Effector memory CD8-positive, alpha-beta T cell (primary cell): ENCODE measurements around the gene PGBD5.

Experiments used
- ATAC-seq: fragments of 150-1000 bp; cut with Tn5 transposase; replicated peaks from 2 replicates; pipeline ENCODE4 v1.10.0; 2021; ENCODE audit warnings: mild to moderate bottlenecking, moderate library complexity
- DNase-seq, 3 experiments: peaks; one replicate each; pipeline ENCODE4 v3.0.0; 2021
- H3K27ac Mint-ChIP-seq, 2 donors: one replicate each; pipeline ENCODE4 v1.8.0; 2022; ENCODE audit warnings: mild to moderate bottlenecking in 2 of 2, mixed read lengths in 2 of 2, moderate library complexity in 2 of 2
- H3K27me3 Mint-ChIP-seq, 2 donors: one replicate each; pipeline ENCODE4 v1.8.0; 2022; ENCODE audit warnings: mixed read lengths in 2 of 2
- H3K36me3 Mint-ChIP-seq: one replicate; pipeline ENCODE4 v1.8.0; 2022; ENCODE audit warnings: mild to moderate bottlenecking, moderate library complexity, mixed read lengths; ENCODE audit not compliant: insufficient read depth
- H3K4me1 Mint-ChIP-seq, 2 donors: one replicate each; pipeline ENCODE4 v1.8.0; 2022; ENCODE audit warnings: low read depth in 2 of 2, mixed read lengths in 2 of 2
- H3K4me3 Mint-ChIP-seq, 2 donors: one replicate each; pipeline ENCODE4 v1.8.0; 2022; ENCODE audit warnings: mild to moderate bottlenecking in 2 of 2, mixed read lengths in 2 of 2, moderate library complexity in 2 of 2
- H3K9me3 Mint-ChIP-seq, 2 donors: one replicate each; pipeline ENCODE4 v1.8.0; 2022; ENCODE audit warnings: mixed read lengths in 2 of 2

Gene PGBD5

GRCh38 chr1:230312676-230313075 is 113.5 kb downstream of the PGBD5 start:
- H3K9me3 Mint-ChIP-seq, result no peaks in the 10 kb centered on the region
- no peak overlapping the region for H3K27ac Mint-ChIP-seq
- peaks cover 3 to 4% of the 10 kb centered on the region in 2 donors for H3K4me1 Mint-ChIP-seq
- DNase-seq, result no peak
- H3K27me3 Mint-ChIP-seq, result peaks cover 12 to 41% of the 10 kb centered on the region in 2 donors
- no peak for ATAC-seq
- no peak overlapping the region for H3K4me3 Mint-ChIP-seq
- no peaks in the 10 kb centered on the region for H3K36me3 Mint-ChIP-seq

GRCh38 chr1:230310381-230311163 is 115.6 kb downstream of the PGBD5 start:
- H3K4me3 Mint-ChIP-seq, result no peak overlapping the region

DNA sequence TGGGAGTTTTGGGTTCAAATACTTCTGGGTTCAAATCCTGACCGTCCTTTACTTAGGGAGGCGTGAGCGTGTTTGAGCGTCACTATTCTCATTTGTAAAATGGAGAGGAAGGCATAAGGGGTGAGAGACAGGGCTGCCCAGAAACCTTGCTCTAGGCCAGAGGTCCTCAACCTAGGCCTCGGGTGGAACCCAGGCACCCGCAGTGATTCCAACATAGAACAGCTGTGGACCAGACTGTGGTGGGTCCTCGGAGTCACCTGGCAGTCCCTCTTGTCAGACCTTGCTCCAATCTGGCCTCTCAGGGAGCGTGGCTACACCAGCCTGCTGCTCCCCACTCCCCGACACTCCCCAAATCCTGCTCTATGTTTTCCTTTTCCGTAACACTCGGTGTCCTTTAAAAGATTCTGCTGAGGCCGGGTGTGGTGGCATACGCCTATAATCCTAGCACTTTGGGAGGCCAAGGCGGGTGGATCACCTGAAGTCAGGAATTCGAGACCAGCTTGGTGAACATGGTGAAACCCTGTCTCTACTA is 116.4 kb downstream of the PGBD5 start:
- DNase-seq, result no peak

More at GRCh38 chr1:230310381-230311163, 115.6 kb downstream of the PGBD5 start:
- Mint-ChIP-seq H3K4me1 (peaks cover 3 to 4% of the 10 kb centered on the region in 2 donors), H3K36me3 (no peaks in the 10 kb centered on the region), H3K27me3 (peaks cover 12 to 40% of the 10 kb centered on the region in 2 donors), H3K27ac (no peak overlapping the region), H3K9me3 (no peaks in the 10 kb centered on the region)
- ATAC-seq (peak; percentile 85), DNase-seq (peak; percentile 50 to 56 (median 54))

DNA sequence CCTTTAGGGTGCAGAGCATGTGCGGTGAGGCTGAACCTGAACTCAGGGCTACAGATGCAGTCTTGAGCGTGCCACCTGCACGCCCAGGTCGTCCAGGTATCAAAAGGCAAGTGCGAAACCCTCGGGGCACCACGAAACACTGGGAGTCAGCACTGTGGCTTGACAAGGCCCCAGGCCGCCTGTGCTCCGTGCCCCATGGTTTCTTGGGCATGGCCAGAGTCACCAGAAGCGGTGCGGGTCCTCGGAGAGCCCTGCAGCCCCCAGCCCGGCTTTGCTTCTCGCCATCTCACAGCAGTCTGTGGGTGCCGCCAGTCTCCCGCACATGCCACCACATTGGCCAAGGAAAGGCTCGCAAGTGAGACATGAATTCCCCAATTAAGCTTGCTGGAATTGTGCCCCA is 117.3 kb downstream of the PGBD5 start:
- H3K9me3 Mint-ChIP-seq, result no peaks in the 10 kb centered on the region
- no peak overlapping the region for H3K4me3 Mint-ChIP-seq
- H3K36me3 Mint-ChIP-seq, result no peaks in the 10 kb centered on the region
- ATAC-seq, result no peak
- peaks cover 3 to 4% of the 10 kb centered on the region in 2 donors for H3K4me1 Mint-ChIP-seq
- H3K27me3 Mint-ChIP-seq, result peaks cover 12 to 36% of the 10 kb centered on the region in 2 donors
- no peak for DNase-seq
- no peak overlapping the region for H3K27ac Mint-ChIP-seq

More for the DNA sequence above, 116.4 kb downstream of the PGBD5 start:
- Mint-ChIP-seq H3K4me1 (peaks cover 3 to 4% of the 10 kb centered on the region in 2 donors), H3K27ac (no peak overlapping the region), H3K4me3 (no peak overlapping the region), H3K9me3 (no peaks in the 10 kb centered on the region), H3K36me3 (no peaks in the 10 kb centered on the region), H3K27me3 (peaks cover 12 to 40% of the 10 kb centered on the region in 2 donors)
- no peak for ATAC-seq

DNA sequence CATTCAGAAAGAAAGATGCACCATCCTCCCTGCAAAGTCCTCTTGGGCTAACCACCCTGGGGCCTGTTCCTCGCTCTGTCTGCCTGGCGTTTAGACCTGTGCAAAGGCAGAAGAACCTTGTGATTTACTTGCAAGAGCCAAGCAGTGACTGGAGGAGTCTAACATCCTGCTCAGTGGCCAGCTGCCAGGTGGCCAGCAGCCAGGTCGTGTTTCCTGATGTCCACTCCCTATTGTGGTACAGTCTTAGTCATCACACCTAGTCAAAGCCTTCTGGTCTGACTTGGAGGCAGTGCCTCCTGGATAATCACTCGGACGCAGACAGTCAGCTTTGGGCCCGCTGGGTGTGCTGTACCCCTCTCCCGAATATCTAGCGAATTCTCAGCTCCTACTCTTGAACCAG is 118.1 kb downstream of the PGBD5 start:
- H3K36me3 Mint-ChIP-seq, result no peaks in the 10 kb centered on the region
- H3K27me3 Mint-ChIP-seq, result peaks cover 9 to 37% of the 10 kb centered on the region in 2 donors
- no peak overlapping the region for H3K27ac Mint-ChIP-seq
- H3K4me3 Mint-ChIP-seq, result no peak overlapping the region
- H3K9me3 Mint-ChIP-seq, result no peaks in the 10 kb centered on the region
- ATAC-seq (no peak), DNase-seq (no peak)
- peaks cover 3 to 4% of the 10 kb centered on the region in 2 donors for H3K4me1 Mint-ChIP-seq

- no peak overlapping the region for H3K4me3 Mint-ChIP-seq
- DNase-seq (no peak), ATAC-seq (no peak)
- no peaks in the 10 kb centered on the region for H3K36me3 Mint-ChIP-seq
- H3K9me3 Mint-ChIP-seq, result no peaks in the 10 kb centered on the region
- no peak overlapping the region for H3K27ac Mint-ChIP-seq
- H3K4me1 Mint-ChIP-seq, result peaks cover 3 to 4% of the 10 kb centered on the region in 2 donors
- peaks cover 5 to 39% of the 10 kb centered on the region in 2 donors for H3K27me3 Mint-ChIP-seq
Observed at GRCh38 chr1:230307213-230307612, 118.9 kb downstream of the PGBD5 start.

- DNase-seq (no peak), ATAC-seq (peak; percentile 33)
- Mint-ChIP-seq H3K4me3 (no peak overlapping the region), H3K9me3 (no peaks in the 10 kb centered on the region), H3K27ac (no peak overlapping the region), H3K36me3 (no peaks in the 10 kb centered on the region), H3K4me1 (peaks cover 3 to 4% of the 10 kb centered on the region in 2 donors), H3K27me3 (peaks cover 5 to 33% of the 10 kb centered on the region in 2 donors)
Observed at GRCh38 chr1:230306169-230306568, 120.0 kb downstream of the PGBD5 start.

DNA sequence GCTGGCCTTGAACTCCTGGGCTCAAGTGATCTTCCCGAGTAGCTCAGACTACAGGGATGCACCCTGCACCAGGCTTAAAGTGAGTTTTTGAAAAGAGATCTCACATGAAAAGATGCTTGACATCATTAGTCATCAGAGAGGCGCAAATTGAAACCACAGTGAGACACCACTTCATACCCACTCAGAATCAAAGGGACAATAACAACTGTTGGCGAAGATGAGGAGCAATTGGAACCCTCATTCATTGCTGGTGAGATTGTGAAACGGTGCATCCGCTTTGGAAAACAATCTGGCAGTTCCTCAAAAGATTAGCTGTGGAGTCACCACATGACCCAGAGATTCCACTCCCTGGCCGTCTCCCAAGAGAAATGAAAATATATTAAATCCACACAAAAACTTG is 122.3 kb downstream of the PGBD5 start:
- H3K27me3 Mint-ChIP-seq, result peaks cover 0 to 33% of the 10 kb centered on the region in 2 donors
- H3K27ac Mint-ChIP-seq, result no peak overlapping the region
- no peaks in the 10 kb centered on the region for H3K4me1 Mint-ChIP-seq
- ATAC-seq (no peak), DNase-seq (no peak)
- no peaks in the 10 kb centered on the region for H3K9me3 Mint-ChIP-seq
- H3K4me3 Mint-ChIP-seq, result no peak overlapping the region
- no peaks in the 10 kb centered on the region for H3K36me3 Mint-ChIP-seq

DNA sequence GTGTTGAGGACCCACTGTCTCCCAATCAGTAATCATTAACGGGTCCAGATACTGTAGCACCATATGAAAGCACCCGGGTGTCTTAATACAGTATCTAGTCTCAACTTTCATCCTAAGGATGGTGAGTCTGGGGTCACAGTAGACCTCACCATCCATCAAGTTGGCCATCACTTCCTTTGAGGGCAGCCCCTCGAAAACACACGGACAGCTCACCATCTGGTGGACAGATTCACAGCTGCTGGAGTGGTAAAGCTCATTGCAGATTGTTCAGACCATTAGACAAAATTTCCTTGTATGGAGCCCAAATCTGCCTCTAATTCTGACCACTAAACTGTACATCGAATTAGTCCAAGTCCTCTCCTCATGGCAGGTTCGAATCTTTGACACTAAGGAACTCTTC is 123.1 kb downstream of the PGBD5 start:
- Mint-ChIP-seq H3K27ac (no peak overlapping the region), H3K4me3 (no peak overlapping the region), H3K27me3 (peaks cover 0 to 33% of the 10 kb centered on the region in 2 donors), H3K4me1 (no peaks in the 10 kb centered on the region), H3K36me3 (no peaks in the 10 kb centered on the region), H3K9me3 (no peaks in the 10 kb centered on the region)
- DNase-seq (no peak), ATAC-seq (no peak)

- no peak for ATAC-seq
- H3K4me3 Mint-ChIP-seq, result no peak overlapping the region
- H3K9me3 Mint-ChIP-seq, result no peaks in the 10 kb centered on the region
- DNase-seq, result no peak
- H3K36me3 Mint-ChIP-seq, result no peaks in the 10 kb centered on the region
- H3K4me1 Mint-ChIP-seq, result no peaks in the 10 kb centered on the region
- no peak overlapping the region for H3K27ac Mint-ChIP-seq
- peaks cover 0 to 33% of the 10 kb centered on the region in 2 donors for H3K27me3 Mint-ChIP-seq
Observed at GRCh38 chr1:230301822-230302221, 124.3 kb downstream of the PGBD5 start.

DNA sequence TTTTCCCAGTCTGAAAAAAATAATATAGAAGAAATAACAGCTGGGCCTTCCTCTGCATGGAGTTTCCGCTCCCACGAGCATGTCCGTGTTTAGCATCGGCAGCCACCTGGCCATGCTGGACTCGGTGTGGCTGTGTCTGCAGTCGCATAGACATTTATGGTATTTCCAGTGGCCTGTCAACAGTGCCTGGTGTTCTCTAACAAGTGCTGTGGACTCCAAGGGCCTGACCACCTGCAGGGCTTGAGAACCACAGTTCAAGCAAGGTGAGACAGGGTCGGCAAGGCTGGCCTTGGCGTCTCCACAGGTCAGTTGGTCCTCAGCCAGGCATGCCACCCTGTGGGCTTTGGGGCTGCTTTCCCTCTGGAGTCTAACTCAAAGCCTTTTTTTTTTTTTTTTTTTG is 124.8 kb downstream of the PGBD5 start:
- H3K9me3 Mint-ChIP-seq, result no peaks in the 10 kb centered on the region
- no peak for DNase-seq
- H3K4me1 Mint-ChIP-seq, result no peaks in the 10 kb centered on the region
- no peaks in the 10 kb centered on the region for H3K36me3 Mint-ChIP-seq
- ATAC-seq, result no peak
- no peak overlapping the region for H3K27ac Mint-ChIP-seq
- H3K27me3 Mint-ChIP-seq, result peaks cover 0 to 33% of the 10 kb centered on the region in 2 donors
- H3K4me3 Mint-ChIP-seq, result no peak overlapping the region

GRCh38 chr1:230300322-230301301 is 125.5 kb downstream of the PGBD5 start:
- ATAC-seq (no peak), DNase-seq (no peak)
- no peak overlapping the region for H3K27ac Mint-ChIP-seq
- H3K9me3 Mint-ChIP-seq, result no peaks in the 10 kb centered on the region
- H3K36me3 Mint-ChIP-seq, result no peaks in the 10 kb centered on the region
- peaks cover 0 to 33% of the 10 kb centered on the region in 2 donors for H3K27me3 Mint-ChIP-seq
- no peak overlapping the region for H3K4me3 Mint-ChIP-seq
- no peaks in the 10 kb centered on the region for H3K4me1 Mint-ChIP-seq

- no peak overlapping the region for H3K4me3 Mint-ChIP-seq
- no peak overlapping the region for H3K27ac Mint-ChIP-seq
- H3K4me1 Mint-ChIP-seq, result no peaks in the 10 kb centered on the region
- no peak for ATAC-seq
- no peaks in the 10 kb centered on the region for H3K9me3 Mint-ChIP-seq
- H3K36me3 Mint-ChIP-seq, result no peaks in the 10 kb centered on the region
- DNase-seq, result no peak
- peaks cover 0 to 43% of the 10 kb centered on the region in 2 donors for H3K27me3 Mint-ChIP-seq
Observed at GRCh38 chr1:230299191-230300006, 126.7 kb downstream of the PGBD5 start.
